Activated CD8-positive, alpha-beta memory T cell treated with anti-CD3 and anti-CD28 coated beads, Interleukin-2, amount 50 U/mL, for 1 hour (primary cell): ENCODE results near the gene NFATC1.

Experiments used
- DNase-seq: peaks from one replicate; pipeline ENCODE4 v3.0.0-alpha.2; 2020; ENCODE audit errors: extremely low read depth

NFATC1 gene

GRCh38 chr18:79389689-79390088 is 6.0 kb upstream of the NFATC1 start:
- DNase-seq: no peak

GRCh38 chr18:79392226-79392625 is 3.5 kb upstream of the NFATC1 start:
- no peak for DNase-seq

- no peak for DNase-seq
Measured at GRCh38 chr18:79393181-79393634, 2.5 kb upstream of the NFATC1 start.

GRCh38 chr18:79393635-79394533 is 1.8 kb upstream of the NFATC1 start:
- no peak for DNase-seq

- DNase-seq: no peak
Measured at GRCh38 chr18:79394534-79395307, 1.0 kb upstream of the NFATC1 start.

- no peak for DNase-seq
Measured at GRCh38 chr18:79395308-79395640, 456 bp upstream of the NFATC1 start.

- no peak for DNase-seq
Measured at GRCh38 chr18:79396431-79397246, 909 bp downstream of the NFATC1 start.

- DNase-seq: no peak
Measured at GRCh38 chr18:79397247-79397829, 1.6 kb downstream of the NFATC1 start.

GRCh38 chr18:79397830-79398761 is 2.4 kb downstream of the NFATC1 start:
- no peak for DNase-seq

- DNase-seq: no peak
Measured at GRCh38 chr18:79399275-79400081, 3.7 kb downstream of the NFATC1 start.

GRCh38 chr18:79400091-79400590 is 4.4 kb downstream of the NFATC1 start:
- no peak for DNase-seq

- no peak for DNase-seq
Measured at GRCh38 chr18:79400591-79401381, 5.1 kb downstream of the NFATC1 start.

GRCh38 chr18:79401494-79402208 is 5.9 kb downstream of the NFATC1 start:
- DNase-seq: no peak

GRCh38 chr18:79402209-79402576 is 6.5 kb downstream of the NFATC1 start:
- no peak for DNase-seq

- DNase-seq: no peak
Measured at GRCh38 chr18:79402977-79403722, 7.4 kb downstream of the NFATC1 start.

- DNase-seq: no peak
Measured at GRCh38 chr18:79403723-79404566, 8.2 kb downstream of the NFATC1 start.

- no peak for DNase-seq
Measured at GRCh38 chr18:79404567-79404910, 8.8 kb downstream of the NFATC1 start.
